ENCODE data around the gene MADD.

MADD gene

DNA sequence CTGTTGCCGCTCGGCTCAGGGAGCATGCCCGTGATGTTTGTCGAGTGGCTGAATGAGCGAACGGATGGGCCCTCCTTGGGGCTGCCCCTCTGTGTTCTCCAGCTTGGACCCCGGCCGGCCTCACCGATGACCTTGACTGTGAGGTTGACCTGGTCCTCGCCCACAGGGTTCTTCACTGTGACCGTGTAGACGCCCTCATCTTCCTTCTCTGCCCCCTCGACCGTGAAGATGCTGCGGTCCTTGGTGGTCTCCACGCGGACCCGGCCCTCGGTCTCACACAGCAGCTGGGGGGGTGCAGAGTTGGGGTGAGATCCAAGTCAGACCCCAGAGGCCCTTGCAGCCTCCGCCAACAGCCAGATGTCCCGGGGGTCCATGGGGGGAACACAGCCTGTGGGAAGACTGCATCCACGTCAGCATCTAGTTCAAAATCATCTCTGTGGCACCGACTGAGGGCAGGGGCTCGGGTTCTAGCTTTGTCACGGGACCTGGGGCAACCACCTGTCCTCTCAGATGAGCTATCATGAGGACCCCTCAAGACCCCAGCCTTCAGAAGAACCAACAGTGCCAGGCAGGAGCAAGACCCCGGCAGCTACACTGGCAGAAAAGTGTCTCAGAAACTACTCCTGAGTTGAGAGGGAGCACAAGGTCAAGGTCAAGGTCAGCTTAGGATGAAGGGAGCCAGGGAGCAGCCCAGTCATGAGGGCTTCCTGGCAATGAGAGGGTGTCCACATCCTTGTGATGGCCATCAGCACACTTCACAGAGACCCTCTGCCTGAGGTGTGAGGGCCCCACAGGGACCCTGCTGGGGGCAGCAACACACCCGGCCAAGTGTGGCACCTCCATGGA is 68.7 kb downstream of the MADD start:
- no peak for DNase-seq (ENCODE audit: low read depth)

DNA sequence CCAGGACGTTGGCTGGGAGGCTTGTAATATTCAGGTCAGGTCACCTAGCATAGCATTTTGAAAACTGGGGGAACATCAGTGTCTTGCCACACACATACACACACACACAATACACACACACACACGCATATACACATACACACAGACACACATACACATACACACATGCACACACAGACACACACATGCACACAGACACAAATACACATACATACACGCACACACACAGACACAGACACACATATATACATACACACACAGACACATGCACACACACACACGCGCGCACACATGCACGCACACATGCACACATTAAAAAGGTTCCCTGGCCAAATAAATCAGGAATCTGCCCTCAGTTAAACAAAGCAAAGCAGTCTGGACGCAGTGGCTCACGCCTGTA is 70.1 kb downstream of the MADD start:
- no peak for DNase-seq (ENCODE audit: low read depth)

DNA sequence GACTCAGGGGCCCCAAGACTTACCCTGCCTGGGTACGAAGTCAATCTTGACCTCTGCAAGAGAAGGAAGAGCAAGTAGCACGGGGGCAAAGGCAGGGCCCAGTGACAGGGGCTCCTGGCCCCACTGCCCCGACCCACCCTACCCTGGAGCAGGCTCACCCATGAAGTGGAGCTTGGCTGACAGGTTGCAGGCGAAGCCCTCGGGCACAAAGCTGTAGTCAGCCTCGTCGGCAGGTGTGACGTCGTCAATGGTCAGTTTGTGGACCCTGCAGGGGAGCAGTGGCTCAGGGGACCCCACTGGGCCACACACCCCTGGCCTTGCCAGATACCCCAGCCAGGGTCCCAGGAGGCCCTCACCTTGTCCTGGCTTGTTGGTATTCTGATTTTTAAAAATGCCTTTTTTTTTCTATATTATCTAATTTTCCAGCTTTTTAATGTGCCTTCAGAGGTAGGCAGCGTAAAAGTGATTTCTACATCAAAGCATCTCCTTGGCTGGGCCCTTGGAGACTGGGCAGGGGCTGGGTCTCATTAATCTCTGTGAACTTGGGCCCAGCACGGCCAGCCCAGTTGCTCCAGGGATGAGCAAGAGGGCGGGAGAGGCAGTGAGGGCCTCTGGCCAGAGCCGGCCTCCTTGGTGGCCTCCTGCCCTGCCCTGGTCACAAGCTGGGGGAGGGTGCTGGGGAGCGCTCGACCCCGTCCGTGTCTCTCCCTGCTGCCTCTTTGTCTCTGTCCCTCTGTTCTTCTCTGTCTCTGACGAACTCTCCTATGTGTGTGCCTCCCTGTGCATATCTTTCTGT is 71.2 kb downstream of the MADD start:
- no peak for DNase-seq (ENCODE audit: low read depth)

DNA sequence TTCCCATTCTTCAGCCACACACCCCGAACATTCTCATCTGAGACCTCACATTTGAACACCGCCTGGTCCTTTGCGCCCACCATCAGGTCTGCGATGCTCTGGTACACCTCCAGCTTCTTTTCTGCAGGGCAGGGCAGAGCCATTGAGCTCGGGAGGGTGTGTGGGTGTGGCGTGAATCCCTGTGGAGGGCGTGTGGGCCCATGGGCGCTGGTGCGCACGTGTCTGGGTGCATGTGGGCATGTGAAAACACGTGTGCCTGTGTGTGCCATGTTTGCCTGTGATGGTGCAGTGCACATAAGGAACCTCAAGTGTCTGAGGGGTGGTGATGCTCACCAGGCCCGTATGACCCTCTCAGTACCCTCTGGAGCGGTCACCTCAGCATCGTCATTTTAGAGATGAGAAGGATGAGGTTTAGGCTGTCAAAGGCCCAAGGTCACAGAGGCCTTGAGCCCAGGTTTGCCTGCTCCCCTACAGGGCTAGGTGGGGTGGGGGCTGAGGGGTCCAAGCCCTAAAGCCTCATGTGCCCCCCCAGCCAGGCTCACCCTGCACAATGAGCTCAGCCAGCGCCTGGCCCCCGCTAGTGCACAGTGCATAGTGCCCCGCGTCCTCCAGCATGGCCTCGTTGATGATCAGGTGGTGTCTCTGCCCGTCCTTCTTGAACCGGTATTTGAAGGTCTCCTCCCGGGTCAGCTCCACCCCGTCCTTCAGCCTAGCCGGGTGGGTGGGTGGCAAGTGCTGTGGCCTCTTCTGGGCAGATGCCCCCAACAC is 72.3 kb downstream of the MADD start:
- DNase-seq (ENCODE audit: low read depth), result no peak

DNA sequence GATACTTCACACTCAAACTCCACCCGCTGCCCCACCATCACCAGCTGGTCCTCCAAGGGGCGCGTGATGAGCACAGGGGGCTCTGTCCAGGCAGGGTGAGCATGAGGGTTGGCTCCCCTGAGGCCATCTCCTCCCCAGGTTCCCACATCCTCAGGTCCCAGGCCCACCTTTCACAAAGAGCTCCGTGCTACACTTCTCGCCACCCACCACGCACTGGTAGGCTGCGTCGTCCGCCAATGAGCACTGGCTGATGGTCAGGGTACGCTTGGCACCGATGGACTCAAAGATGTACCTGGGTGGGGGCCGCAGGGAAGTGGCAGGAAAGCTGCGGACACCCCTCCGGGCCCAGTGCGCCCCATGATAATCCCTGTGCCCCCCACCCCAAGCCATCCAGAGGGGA is 72.9 kb downstream of the MADD start:
- no peak for DNase-seq (ENCODE audit: low read depth)

DNA sequence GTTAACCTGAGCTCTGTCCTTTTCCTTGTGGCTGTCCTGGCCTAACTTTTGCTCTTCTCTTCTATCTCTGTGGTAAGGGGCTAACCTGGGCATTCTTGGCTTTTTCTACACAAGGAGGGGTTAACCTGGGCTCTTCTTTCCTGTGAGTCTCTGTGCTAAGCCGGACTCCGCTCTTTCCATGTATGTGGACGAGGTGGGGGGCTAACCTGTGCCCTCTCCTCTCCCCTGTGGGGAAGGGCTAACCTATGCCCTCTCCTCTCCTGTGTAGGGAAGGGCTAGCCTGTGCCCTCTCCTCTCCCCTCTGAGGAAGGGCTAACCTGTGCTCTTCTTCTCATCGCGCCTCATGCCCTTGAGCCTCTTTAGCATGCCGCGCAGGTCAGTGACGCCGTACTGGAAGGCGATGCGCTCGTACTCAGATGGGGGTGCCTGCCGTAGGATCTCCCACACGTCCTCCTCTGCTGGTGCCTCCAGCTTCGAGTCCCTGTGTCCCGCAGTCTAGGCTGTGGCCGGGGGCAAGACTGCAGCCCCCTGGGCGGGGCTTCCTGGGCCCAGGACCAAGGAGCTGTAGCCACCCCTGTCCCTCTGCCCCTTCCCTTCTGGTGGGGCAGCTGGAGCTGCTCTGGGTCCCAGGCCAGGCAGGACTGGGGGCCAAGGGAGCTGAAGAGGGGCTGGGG is 76.1 kb downstream of the MADD start:
- DNase-seq (ENCODE audit: low read depth), result no peak

DNA sequence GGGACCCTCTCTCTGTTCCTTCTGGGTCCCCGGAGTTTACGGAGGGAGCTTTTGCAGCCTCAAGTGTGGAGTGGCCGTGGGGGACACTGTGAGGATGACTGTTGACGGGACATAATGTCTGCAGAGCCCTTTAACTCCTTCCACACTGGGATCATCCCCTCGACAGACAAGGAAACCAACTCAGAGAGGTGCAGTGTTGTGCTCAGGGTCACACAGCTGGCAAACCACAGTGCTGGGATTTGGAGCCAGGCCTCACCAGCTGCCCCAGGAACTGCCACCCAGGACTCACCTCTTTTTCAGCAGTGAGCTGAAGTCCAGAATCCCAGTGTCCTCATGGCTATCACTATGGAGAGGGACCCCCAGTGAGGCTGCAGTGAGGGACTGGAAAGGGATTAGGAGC is 77.2 kb downstream of the MADD start:
- DNase-seq (ENCODE audit: low read depth), result no peak

DNA sequence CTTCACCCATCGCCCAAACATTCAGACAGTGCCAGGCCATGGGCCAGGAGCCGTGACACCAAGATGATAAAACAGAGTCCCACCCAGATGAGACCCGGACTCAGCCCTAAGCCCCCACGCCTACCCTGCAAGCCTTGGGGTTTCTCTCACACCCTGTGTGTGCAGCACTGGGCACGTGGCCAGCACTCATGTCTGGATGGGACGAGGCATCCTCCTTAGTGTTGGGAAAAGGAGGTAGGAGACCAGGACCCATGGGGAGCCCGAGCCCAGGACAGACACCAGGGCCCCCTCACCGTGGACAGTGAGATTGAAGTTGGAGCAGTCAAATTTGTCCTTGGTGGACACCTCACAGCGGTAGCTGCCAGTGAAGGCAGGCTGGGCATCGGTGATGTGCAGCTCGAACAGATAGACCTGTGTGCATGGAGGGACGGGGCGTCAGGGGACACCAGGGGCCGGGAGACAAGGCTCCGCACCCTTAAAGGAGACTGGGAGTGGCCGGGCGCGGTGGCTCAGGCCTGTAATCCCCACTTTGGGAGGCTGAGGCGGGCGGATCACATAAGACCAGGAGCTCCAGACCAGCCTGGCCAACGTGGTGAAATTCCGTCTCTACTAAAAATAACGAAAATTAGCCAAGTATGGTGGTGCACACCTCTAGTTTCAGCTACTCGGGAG is 78.3 kb downstream of the MADD start:
- DNase-seq (ENCODE audit: low read depth), result no peak

DNA sequence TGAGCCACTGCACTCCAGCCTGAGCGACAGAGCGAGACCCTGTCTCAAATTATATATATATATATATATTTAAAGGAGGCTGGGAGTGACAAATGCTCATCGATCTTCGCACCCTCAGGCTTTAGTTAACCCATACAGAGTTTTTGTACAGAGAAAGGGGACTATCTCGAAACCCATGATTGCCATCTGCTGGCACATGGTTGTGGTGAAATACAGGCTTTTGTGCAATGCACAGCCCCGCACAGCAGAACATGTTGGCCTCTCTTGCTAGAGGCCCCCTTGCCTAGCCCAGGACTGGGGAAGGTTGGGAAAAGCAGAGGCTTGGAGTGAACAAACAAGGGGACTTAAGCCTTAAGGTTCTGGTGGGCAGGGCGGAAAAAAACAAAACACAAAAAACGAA is 78.9 kb downstream of the MADD start:
- no peak for DNase-seq (ENCODE audit: low read depth)

DNA sequence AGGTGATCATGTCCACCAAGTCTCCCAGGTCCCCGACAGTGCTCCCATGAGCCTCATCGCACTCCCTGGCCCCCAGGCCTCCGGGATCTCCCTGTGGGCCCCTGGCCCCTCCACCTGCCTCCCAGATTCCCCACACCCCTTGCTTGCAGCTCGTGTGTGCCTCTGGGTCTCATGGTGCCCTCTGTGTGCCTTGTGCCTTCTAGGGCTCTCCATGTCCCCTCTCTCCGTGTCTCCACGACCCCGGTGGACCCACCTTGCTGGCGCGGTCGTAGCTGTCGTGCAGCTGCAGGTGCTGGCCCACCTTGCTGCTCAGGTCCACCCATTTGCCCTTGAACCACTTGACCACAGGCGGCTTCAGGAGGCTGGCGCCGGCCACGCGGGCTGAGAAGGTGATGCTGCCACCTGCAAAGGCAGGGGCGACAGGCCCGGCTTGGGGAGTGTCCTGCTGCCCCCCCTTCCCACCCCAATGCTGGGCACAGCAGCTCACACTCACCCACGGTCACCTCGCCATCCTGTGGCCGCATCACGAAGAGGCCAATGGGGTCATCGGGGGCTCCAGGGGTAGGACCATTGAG is 79.7 kb downstream of the MADD start:
- no peak for DNase-seq (ENCODE audit: low read depth)

DNA sequence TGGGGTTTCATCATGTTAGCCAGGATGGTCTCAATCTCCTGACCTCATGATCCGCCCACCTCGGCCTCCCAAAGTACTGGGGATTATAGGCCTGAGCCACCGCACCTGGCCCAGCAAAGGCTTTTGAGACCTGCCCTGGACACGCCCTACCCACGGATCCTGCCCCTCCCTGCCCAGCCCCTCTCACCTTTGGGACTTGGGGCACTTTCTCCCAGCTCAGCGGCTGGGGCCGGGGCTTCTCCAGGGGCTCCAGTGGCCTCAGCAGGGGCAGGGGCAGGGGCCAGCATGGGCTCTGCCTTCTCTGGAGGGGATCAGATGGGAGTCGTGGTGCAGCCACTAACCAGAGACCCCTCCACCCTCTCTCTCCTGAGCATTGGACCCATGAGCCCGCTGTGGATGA is 80.4 kb downstream of the MADD start:
- no peak for DNase-seq (ENCODE audit: low read depth)

DNA sequence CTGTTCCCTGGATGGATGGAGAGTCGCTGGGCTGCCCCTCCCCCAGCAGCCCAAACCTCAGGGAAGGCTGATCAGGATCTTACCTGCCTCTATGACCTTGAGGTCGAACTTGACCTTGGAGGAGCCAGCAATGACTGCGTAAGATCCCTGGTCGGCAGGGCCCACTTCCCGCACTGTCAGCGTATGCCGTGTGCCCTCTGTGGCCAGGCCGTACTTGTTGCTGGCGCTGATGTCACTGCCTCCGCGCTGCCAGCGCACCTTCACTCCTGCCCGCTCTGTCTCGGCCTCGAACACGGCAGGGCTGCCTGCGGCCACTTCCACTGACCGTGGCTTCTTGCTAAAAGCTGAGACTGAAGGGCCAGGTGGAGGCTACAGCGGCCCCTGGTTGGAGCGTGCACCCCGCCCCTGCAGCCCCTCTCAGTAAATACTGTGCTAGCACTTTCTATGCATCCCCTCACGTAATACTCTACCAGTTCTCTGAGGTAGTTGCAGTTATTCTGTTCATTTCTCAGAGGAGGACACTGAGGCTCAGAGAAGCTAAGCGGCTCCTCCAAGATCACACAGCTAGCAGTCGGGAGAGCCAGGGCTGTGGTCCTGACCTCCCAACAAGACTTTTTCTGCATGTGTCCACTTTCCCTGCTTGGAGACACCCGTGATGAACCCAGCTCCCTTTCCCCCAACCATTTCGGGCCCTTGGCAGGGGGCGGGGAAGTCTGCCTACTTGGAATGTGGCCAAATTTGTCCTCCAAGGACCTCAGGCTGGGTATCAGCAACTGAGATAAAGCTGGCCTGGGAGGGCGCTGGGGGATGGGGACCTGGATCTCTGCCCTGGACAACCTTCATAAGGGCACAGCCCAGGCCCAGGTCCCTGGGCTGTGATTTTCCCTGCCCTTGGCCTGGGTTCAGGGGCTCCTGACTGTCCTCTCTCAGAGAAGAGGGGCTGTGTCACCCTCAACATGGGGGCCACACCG is 81.5 kb downstream of the MADD start:
- DNase-seq (ENCODE audit: low read depth), result no peak

DNA sequence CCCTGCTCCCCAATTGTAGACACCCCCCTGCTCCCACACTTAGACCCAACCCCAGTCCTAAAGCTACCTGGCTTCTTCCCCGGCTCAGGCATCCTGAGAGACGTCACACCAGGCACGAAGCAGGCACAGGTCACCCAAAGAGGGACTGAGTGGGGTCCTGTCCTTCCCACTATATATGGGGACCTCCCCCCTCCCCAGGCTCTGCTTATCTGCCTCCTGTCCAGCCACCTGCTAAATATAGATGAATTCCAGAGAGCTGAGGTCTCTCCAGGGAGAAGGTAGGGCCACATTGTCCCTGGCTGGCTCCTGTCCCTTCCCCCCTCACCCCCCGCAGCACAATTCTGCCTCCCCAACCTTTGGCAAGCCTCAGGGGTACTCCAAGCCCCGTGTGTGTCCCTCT is 82.6 kb downstream of the MADD start, which contains the start of gene MYBPC3:
Gene MYBPC3 (minus strand): TSS at position 147 of the 400 bp plus-strand sequence. CDS start 55 bp downstream, at position 92.
- DNase-seq (ENCODE audit: low read depth), result no peak

DNA sequence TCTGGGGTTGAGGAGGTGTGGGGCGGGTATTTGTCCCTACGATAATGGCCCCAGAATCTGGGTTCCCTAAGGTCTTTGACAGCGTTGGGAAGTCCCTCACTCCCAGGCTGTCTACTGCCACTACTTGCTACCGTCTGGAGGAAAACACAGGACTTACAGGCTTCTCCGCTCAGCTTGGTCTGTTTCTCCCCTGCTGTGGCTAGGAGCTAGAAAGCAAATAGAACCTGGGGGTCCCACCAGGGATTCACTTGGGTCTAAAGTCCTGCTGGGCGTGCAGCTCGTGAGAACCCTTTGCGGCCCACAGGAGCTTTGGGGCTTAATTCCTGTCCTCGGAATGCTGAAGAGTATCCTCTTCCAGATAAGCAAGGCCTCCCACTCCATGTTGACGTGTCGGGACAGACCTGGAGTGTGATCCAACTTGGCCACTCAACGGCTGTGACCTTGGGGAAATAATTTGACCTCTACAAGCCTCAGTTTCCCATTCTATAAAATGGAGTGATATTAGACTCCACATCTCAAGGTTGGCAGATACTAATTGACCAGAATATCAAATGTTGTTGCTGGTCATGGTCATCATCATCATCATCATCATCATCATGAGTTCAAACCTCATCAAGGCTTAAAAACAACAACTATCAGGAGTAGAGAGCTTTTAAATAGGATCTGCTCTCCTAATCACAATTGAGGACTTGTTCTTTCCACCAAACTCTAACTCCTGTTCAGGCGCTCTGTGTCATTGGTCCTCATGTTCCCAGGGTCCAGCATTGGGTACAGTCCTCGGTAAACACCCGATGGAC is 84.2 kb downstream of the MADD start:
- no peak for DNase-seq (ENCODE audit: low read depth)

DNA sequence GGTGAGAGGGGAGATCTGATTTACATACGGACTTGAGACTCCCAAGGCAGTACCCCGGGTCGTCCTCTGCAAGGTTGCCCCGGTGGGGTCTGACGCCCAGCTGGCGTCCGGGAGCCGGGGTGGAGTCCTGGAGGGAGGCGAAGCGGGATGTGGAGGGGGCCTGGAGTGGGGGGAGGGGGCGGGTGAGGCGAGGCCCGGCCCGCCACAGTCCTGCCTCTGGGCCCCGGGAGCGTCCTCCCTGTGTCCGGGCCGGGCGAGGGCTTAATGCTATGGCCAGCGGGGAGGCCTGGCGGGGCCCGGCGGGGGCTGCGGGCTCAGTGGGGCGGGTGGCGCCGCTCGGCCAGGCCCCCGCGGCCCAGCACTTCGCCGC is 85.0 kb downstream of the MADD start:
- no peak for DNase-seq (ENCODE audit: low read depth)

DNA sequence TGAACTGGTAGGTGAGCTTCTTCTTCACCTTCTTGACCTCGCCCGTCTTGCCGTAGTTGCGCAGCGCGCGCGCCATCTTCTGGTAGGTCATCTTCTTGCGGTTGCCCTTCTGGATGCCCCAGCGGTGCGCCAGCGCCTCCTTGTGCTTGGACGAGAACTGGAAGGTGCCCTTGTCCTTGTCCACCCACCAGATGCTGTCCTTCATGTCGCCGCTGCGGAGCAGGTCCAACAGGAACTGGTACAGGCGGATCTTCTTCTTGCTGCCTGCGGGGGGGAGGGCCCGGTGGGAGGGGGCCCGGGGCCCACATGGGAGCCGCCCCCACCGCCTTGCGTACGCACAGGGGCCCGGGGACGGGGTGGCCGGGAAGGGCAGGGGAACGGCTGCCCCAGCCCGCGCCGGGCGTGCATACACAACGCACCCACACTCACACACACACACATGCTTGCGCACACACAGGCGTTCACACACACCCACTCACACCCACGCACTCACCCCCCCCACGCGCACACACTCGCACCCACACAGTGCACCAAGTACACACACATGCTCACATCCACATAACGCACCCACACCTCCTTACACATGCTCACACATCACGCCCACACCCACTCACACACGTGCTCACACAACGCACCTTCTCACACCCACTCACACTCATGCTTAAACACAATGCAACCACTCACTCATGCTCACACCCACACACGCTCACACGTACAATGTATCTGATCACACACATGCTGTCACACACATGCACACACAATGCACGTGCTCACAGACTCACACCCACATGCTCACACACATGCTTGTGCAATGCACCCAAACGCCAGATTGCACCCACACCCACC is 85.6 kb downstream of the MADD start:
- no peak for DNase-seq (ENCODE audit: low read depth)

DNA sequence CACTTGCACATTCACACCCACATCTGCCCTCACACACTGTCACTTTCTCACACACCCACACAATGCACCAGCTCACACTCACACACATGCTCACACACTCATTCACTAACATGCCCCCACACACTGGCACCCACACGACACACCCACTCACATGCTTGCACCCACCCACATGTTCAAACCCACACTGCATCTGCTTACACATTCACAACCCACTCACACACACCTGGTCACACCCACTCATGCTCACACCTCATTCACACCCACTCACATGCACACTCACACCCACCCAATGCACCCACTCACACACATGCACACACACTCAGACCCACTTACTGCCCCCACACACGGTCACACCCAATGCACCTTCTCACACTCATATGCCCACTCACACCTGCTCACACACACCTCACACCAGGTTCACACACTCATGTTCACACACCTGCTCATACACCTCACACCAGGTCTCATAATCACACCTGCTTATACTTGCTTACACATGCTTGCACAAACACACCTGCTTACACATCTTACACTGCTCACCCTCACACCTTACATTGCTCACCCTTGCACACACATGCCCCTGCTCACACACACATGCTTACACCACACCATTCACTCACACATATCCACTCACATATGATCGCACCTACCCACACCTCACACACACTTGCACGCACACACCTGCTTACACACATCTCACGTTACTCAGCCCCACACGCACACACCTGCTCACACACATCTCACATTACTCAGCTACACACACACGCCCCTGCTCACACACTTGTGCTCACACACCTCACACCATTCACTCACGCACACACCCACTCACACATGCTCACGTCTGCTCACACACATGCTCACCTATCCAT is 86.4 kb downstream of the MADD start:
- DNase-seq (ENCODE audit: low read depth), result no peak

Measured in stimulated activated CD4-positive, alpha-beta T cell treated with anti-CD3 and anti-CD28 coated beads, Interleukin-2, amount 100 ng/mL, for 4 hours (primary cell).